ENCODE results near the gene FRMD4A.

DNA sequence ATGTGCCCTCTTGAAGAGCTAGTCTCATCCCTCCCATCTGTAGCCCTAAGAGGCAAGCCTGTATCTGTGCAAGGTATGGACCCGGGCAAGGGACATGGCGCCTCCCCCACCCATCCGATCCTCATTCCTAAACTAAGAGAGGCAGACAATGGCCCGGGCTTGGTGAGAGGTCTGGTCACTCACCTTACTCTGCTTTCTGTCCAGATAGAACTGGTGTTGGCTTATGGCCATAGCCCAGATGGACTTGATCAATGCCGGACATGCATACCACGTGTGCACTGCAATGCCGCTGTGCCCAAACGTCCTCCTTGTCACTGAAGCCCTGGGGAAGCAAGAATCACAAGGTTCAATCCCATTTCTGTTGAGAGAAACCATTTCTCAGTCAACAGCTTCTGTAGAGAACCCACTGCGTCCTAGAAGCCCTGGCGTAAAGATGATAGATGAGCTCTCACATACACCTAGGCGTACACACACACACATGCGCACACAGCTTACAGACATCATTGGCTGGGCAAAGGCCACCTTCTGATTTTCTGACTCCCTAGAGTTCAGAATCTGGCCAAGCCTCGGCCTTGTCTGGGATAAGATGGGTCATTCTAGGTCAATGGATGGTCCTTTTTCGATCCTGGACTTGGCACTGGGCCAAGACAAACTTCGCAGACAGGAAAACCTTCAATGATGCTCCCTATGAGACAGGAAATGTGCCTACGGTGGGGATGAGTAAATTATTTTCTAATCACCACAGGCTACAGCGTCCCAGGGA lies 629.4 kb downstream of the FRMD4A start:
- TF ChIP-seq, protein P1, sequence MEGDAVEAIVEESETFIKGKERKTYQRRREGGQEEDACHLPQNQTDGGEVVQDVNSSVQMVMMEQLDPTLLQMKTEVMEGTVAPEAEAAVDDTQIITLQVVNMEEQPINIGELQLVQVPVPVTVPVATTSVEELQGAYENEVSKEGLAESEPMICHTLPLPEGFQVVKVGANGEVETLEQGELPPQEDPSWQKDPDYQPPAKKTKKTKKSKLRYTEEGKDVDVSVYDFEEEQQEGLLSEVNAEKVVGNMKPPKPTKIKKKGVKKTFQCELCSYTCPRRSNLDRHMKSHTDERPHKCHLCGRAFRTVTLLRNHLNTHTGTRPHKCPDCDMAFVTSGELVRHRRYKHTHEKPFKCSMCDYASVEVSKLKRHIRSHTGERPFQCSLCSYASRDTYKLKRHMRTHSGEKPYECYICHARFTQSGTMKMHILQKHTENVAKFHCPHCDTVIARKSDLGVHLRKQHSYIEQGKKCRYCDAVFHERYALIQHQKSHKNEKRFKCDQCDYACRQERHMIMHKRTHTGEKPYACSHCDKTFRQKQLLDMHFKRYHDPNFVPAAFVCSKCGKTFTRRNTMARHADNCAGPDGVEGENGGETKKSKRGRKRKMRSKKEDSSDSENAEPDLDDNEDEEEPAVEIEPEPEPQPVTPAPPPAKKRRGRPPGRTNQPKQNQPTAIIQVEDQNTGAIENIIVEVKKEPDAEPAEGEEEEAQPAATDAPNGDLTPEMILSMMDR (IDR thresholded peaks at IDR 0.05; ENCODE audit: low read depth, low read length, poor library complexity, severe bottlenecking): no peak
- TF ChIP-seq EZH2phosphoT487 (IDR thresholded peaks at IDR 0.05; ENCODE audit: borderline replicate concordance, low read length): no peak
